Hepatocyte (in vitro differentiated cells): Measurements from ENCODE around the gene SLF2. TPM values are rescaled to one million over a fixed set of nuclear protein-coding genes. Genes with fewer than 3 reads are reported as not detected.

Source experiments
- DNase-seq: peaks from one replicate; pipeline ENCODE4 v3.0.0-alpha.2; 2016; ENCODE audit warnings: low spot score
- H2AFZ ChIP-seq: fragments of 200-600 bp; sonication (generic); 2 replicates; pipeline ENCODE4 v1.6.0; 2016; ENCODE audit warnings: antibody characterized with exemption, mild to moderate bottlenecking
- H3K27ac ChIP-seq: fragments of 200-600 bp; sonication (generic); 2 replicates; pipeline ENCODE4 v1.5.1; 2016; ENCODE audit warnings: mild to moderate bottlenecking
- H3K27me3 ChIP-seq: fragments of 200-600 bp; sonication (generic); 2 replicates; pipeline ENCODE4 v1.6.1; 2016
- H3K36me3 ChIP-seq: fragments of 200-600 bp; sonication (generic); replicated peaks from 2 replicates; pipeline ENCODE4 v1.5.1; 2016; ENCODE audit warnings: low read depth; ENCODE audit not compliant: insufficient read depth
- H3K4me1 ChIP-seq: fragments of 200-600 bp; sonication (generic); 2 replicates; pipeline ENCODE4 v1.5.1; 2016; ENCODE audit warnings: mild to moderate bottlenecking, moderate library complexity; ENCODE audit not compliant: insufficient read depth
- H3K4me2 ChIP-seq: fragments of 200-600 bp; sonication (generic); 2 replicates; pipeline ENCODE4 v1.6.0; 2016
- H3K4me3 ChIP-seq: fragments of 200-600 bp; sonication (generic); 2 replicates; pipeline ENCODE4 v1.5.1; 2016; ENCODE audit warnings: mild to moderate bottlenecking
- H3K79me2 ChIP-seq: fragments of 200-600 bp; sonication (generic); 2 replicates; pipeline ENCODE4 v1.6.0; 2017; ENCODE audit warnings: mild to moderate bottlenecking
- H3K9me2 ChIP-seq: fragments of 200-600 bp; sonication (generic); replicated peaks from 2 replicates; pipeline ENCODE4 v1.6.0; 2017; ENCODE audit warnings: mild to moderate bottlenecking; ENCODE audit not compliant: insufficient read depth
- H3K9me3 ChIP-seq: fragments of 200-600 bp; sonication (generic); 2 replicates; pipeline ENCODE4 v1.5.1; 2016; ENCODE audit warnings: low read depth, mild to moderate bottlenecking
- H4K20me1 ChIP-seq: fragments of 200-600 bp; sonication (generic); 2 replicates; pipeline ENCODE4 v1.6.0; 2016; ENCODE audit warnings: mild to moderate bottlenecking; ENCODE audit not compliant: insufficient read depth, poor library complexity, severe bottlenecking
- EZH2 ChIP-seq: fragments of 200-600 bp; sonication (generic); IDR thresholded peaks from 2 replicates; pipeline ENCODE4 v1.6.1; 2016; ENCODE audit warnings: antibody characterized with exemption, mild to moderate bottlenecking, borderline replicate concordance
- EZH2phosphoT487 ChIP-seq: fragments of 200-600 bp; sonication (generic); IDR thresholded peaks from one replicate; pipeline ENCODE4 v1.6.1; 2018; ENCODE audit warnings: antibody characterized with exemption, mild to moderate bottlenecking, low read depth, moderate library complexity; ENCODE audit not compliant: unreplicated experiment, severe bottlenecking
- WGBS: methylation state at CpG from one replicate; pipeline ENCODE4 v1.1.6; 2016; ENCODE audit warnings: low lambda C conversion rate; ENCODE audit errors: missing lambda C conversion rate; 5-methylcytosine and 5-hydroxymethylcytosine counted together
- polyA plus RNA-seq: library from polyadenylated mRNA; unstranded; fragments of >200 nt; fragmentation: Nextera tagmentation; extraction: Ambion mirVana; gene quantifications from 2 replicates; pipeline ENCODE4 v1.2.1, GENCODE V29; 2016
- total RNA-seq: library from RNA; depleted of rRNA; stranded (reverse); fragments of >200 nt; gene quantifications from 2 replicates; pipeline ENCODE4 v1.2.3, GENCODE V29; 2014
- TF ChIP-seq, protein P1 (sequence below): fragments of 200-600 bp; sonication (generic); IDR thresholded peaks from 2 replicates; pipeline ENCODE4 v1.5.1; 2016; ENCODE audit warnings: antibody characterized with exemption, mild to moderate bottlenecking; ENCODE audit not compliant: poor library complexity

Gene SLF2
- total and polyA plus RNA-seq, 2 experiments from 2014 or later, result 11.7 to 23.5 TPM

- Histone ChIP-seq H4K20me1 (no peaks in the 10 kb centered on the region), H3K79me2 (peaks cover 5% of the 10 kb centered on the region), H2AFZ (no peak overlapping the region), H3K4me3 (no peak overlapping the region), H3K27me3 (no peaks in the 10 kb centered on the region), H3K36me3 (no peaks in the 10 kb centered on the region), H3K9me3 (no peaks in the 10 kb centered on the region), H3K4me1 (peaks cover 9% of the 10 kb centered on the region), H3K4me2 (no peak overlapping the region), H3K27ac (no peak overlapping the region), H3K9me2 (no peaks in the 10 kb centered on the region)
- DNase-seq, result no peak
- WGBS, result 95% methylated on average over 5 of the region's 5 CpGs
- TF ChIP-seq EZH2phosphoT487 (no peak), EZH2 (no peak)
- TF ChIP-seq, protein P1, sequence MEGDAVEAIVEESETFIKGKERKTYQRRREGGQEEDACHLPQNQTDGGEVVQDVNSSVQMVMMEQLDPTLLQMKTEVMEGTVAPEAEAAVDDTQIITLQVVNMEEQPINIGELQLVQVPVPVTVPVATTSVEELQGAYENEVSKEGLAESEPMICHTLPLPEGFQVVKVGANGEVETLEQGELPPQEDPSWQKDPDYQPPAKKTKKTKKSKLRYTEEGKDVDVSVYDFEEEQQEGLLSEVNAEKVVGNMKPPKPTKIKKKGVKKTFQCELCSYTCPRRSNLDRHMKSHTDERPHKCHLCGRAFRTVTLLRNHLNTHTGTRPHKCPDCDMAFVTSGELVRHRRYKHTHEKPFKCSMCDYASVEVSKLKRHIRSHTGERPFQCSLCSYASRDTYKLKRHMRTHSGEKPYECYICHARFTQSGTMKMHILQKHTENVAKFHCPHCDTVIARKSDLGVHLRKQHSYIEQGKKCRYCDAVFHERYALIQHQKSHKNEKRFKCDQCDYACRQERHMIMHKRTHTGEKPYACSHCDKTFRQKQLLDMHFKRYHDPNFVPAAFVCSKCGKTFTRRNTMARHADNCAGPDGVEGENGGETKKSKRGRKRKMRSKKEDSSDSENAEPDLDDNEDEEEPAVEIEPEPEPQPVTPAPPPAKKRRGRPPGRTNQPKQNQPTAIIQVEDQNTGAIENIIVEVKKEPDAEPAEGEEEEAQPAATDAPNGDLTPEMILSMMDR, result no peak
Measured at GRCh38 chr10:100981178-100981772, 68.5 kb downstream of the SLF2 start.

DNA sequence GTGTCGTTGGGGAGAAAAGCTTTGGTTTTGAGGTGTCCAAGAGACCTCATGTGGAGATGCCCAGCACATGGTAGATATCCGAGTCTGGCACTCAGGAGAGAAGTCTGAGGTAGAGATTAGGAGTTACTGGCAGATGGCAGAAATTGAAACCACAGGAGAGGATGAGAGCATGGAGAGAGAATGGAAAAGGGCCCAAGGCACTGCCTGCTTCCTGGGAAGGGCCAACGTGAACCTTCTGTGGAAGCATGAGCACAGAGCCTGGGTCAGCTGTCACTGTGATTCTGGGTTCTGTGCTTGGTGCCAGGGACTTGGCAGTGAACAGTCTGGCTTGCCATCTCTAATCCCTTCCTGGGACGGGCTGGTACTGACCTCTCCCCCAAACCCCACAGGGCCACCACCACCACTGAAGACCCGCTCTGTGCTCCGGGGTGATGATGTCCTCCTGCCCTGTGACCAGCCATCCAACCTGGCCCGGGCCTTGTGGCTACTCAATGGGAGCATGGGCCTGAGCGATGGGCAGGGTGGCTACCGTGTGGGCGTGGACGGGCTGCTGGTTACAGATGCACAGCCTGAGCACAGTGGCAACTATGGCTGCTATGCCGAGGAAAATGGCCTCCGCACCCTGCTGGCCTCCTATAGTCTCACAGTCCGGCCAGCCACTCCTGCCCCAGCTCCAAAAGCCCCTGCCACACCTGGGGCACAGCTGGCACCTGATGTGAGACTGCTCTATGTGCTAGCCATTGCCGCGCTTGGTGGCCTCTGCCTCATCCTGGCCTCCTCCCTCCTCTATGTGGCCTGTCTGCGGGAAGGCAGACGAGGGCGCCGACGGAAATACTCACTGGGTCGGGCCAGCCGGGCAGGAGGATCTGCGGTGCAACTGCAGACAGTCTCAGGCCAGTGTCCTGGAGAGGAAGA is 70.4 kb downstream of the SLF2 start:
- Histone ChIP-seq H2AFZ (no peak overlapping the region), H3K9me2 (no peaks in the 10 kb centered on the region), H3K27ac (no peak overlapping the region), H4K20me1 (no peaks in the 10 kb centered on the region), H3K4me1 (peaks cover 14% of the 10 kb centered on the region), H3K4me3 (no peak overlapping the region), H3K9me3 (no peaks in the 10 kb centered on the region), H3K79me2 (peaks cover 20% of the 10 kb centered on the region), H3K27me3 (no peaks in the 10 kb centered on the region), H3K36me3 (no peaks in the 10 kb centered on the region), H3K4me2 (no peak overlapping the region)
- no peak for TF ChIP-seq EZH2phosphoT487
- no peak for TF ChIP-seq EZH2
- TF ChIP-seq, protein P1, result no peak
- DNase-seq, result no peak
- 94% methylated on average over 24 of the region's 24 CpGs for WGBS

DNA sequence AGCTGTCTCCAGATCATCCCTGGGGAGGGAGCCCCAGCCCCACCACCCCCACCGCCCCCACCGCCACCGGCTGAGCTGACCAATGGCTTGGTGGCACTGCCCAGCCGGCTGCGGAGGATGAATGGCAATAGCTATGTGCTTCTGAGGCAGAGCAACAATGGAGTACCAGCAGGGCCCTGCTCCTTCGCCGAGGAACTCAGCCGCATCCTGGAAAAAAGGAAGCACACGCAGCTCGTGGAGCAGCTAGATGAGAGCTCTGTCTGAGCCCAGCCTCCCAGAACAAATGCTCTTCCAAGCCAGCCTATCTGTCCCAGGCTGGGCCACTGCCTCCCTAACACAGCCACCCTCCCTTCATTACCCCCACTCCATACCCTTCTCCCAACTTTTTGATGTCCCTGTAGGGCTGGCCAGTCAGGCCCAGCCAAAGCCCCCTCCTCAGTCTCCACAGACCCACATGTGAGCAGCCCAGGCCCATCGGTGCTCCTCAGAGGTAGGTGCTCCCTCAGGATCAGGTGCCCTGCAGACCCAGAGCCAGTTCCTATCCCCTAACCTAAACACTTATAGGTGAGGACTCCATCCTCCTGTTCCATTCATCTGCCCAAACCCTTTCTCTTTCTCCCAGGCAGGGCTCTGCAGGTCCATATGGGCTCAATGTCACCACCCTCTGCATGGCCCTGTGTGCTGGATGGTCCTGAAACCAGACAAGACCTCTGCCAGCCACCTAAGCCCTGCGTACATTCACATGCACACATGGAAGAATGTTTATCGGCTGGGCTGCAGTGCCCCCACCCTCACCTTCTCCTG is 71.3 kb downstream of the SLF2 start:
- Histone ChIP-seq H2AFZ (no peak overlapping the region), H3K27ac (no peak overlapping the region), H3K9me3 (no peaks in the 10 kb centered on the region), H3K4me2 (no peak overlapping the region), H3K27me3 (no peaks in the 10 kb centered on the region), H4K20me1 (no peaks in the 10 kb centered on the region), H3K9me2 (no peaks in the 10 kb centered on the region), H3K4me3 (no peak overlapping the region), H3K4me1 (peaks cover 14% of the 10 kb centered on the region), H3K79me2 (peaks cover 29% of the 10 kb centered on the region), H3K36me3 (no peaks in the 10 kb centered on the region)
- TF ChIP-seq, protein P1, result no peak
- 95% methylated on average over 8 of the region's 13 CpGs for WGBS
- no peak for DNase-seq
